ENCODE measurements around the gene ARRDC5.
"Not testable (repeated sequence)": the region's sequence is repeated elsewhere in the genome, so short reads cannot be mapped to it uniquely, and the experiment has no call there.

The ARRDC5 gene

GRCh38 chr19:4902796-4903195 is at the start of gene ARRDC5:
ARRDC5 (minus strand) TSS chr19:4902896; CDS start chr19:4902825, 71 bp downstream.
- Histone ChIP-seq H3K36me3 (ENCODE audit: insufficient read depth, insufficient read length, low read length) (no peaks in the 10 kb centered on the region), H3K4me1 (ENCODE audit: insufficient read depth, insufficient read length) (no peaks in the 10 kb centered on the region), H3K9me3 (ENCODE audit: insufficient read depth, low read length) (no peaks in the 10 kb centered on the region), H3K9ac (ENCODE audit: insufficient read length, low read depth) (no peak within 1 kb of the TSS), H3K4me3 (ENCODE audit: insufficient read length, low read depth) (no peak within 1 kb of the TSS), H3K27me3 (ENCODE audit: insufficient read depth, insufficient read length) (peaks cover 2% of the 10 kb centered on the region)
- DNase-seq (ENCODE audit: low read depth, low spot score), result no peak
- TF ChIP-seq SUZ12 (IDR thresholded peaks at IDR 0.05; ENCODE audit: extremely low read depth, insufficient read depth, insufficient read length), result no peak

- TF ChIP-seq YY1 (IDR thresholded peaks at IDR 0.05; ENCODE audit: insufficient read depth, insufficient read length), result no peak
- no peak for TF ChIP-seq SUZ12 (IDR thresholded peaks at IDR 0.05; ENCODE audit: extremely low read depth, insufficient read depth, insufficient read length)
- TF ChIP-seq ZNF274 (IDR thresholded peaks at IDR 0.05; ENCODE audit: low read depth, low read length), result no peak
- no peak for DNase-seq (ENCODE audit: low read depth, low spot score)
- Histone ChIP-seq H3K4me3 (ENCODE audit: insufficient read length, low read depth) (no peak overlapping the region), H3K36me3 (ENCODE audit: insufficient read depth, insufficient read length, low read length) (peaks cover 91% of the 10 kb centered on the region), H3K9me3 (ENCODE audit: insufficient read depth, low read length) (no peaks in the 10 kb centered on the region), H3K4me1 (ENCODE audit: insufficient read depth, insufficient read length) (no peaks in the 10 kb centered on the region), H3K27me3 (ENCODE audit: insufficient read depth, insufficient read length) (no peaks in the 10 kb centered on the region), H3K9ac (ENCODE audit: insufficient read length, low read depth) (no peak overlapping the region)
Observed at GRCh38 chr19:4951656-4952055, 49.0 kb upstream of the ARRDC5 start.

GRCh38 chr19:4950650-4951049 is 48.0 kb upstream of the ARRDC5 start:
- H3K4me1 ChIP-seq (ENCODE audit: insufficient read depth, insufficient read length); H3K4me3 ChIP-seq (ENCODE audit: insufficient read length, low read depth); H3K27me3 ChIP-seq (ENCODE audit: insufficient read depth, insufficient read length); DNase-seq (ENCODE audit: low read depth, low spot score); H3K9me3 ChIP-seq (ENCODE audit: insufficient read depth, low read length); H3K9ac ChIP-seq (ENCODE audit: insufficient read length, low read depth): not testable (repeated sequence)
- peaks cover 91% of the 10 kb centered on the region for H3K36me3 ChIP-seq (ENCODE audit: insufficient read depth, insufficient read length, low read length)

- H3K4me1 ChIP-seq (ENCODE audit: insufficient read depth, insufficient read length); H3K27me3 ChIP-seq (ENCODE audit: insufficient read depth, insufficient read length); H3K9ac ChIP-seq (ENCODE audit: insufficient read length, low read depth); DNase-seq (ENCODE audit: low read depth, low spot score); H3K4me3 ChIP-seq (ENCODE audit: insufficient read length, low read depth); H3K9me3 ChIP-seq (ENCODE audit: insufficient read depth, low read length): not testable (repeated sequence)
- H3K36me3 ChIP-seq (ENCODE audit: insufficient read depth, insufficient read length, low read length), result peaks cover 81% of the 10 kb centered on the region
Observed at GRCh38 chr19:4941638-4942169, 39.0 kb upstream of the ARRDC5 start.

- Histone ChIP-seq H3K36me3 (ENCODE audit: insufficient read depth, insufficient read length, low read length) (peaks cover 83% of the 10 kb centered on the region), H3K9me3 (ENCODE audit: insufficient read depth, low read length) (no peaks in the 10 kb centered on the region), H3K9ac (ENCODE audit: insufficient read length, low read depth) (no peak overlapping the region), H3K4me3 (ENCODE audit: insufficient read length, low read depth) (no peak overlapping the region), H3K4me1 (ENCODE audit: insufficient read depth, insufficient read length) (peaks cover 7% of the 10 kb centered on the region), H3K27me3 (ENCODE audit: insufficient read depth, insufficient read length) (no peaks in the 10 kb centered on the region)
- TF ChIP-seq SUZ12 (IDR thresholded peaks at IDR 0.05; ENCODE audit: extremely low read depth, insufficient read depth, insufficient read length), result no peak
- TF ChIP-seq ZNF274 (IDR thresholded peaks at IDR 0.05; ENCODE audit: low read depth, low read length), result no peak
- no peak for TF ChIP-seq YY1 (IDR thresholded peaks at IDR 0.05; ENCODE audit: insufficient read depth, insufficient read length)
- DNase-seq (ENCODE audit: low read depth, low spot score), result no peak
Observed at GRCh38 chr19:4939466-4939865, 36.8 kb upstream of the ARRDC5 start.

- peaks cover 84% of the 10 kb centered on the region for H3K36me3 ChIP-seq (ENCODE audit: insufficient read depth, insufficient read length, low read length)
- DNase-seq (ENCODE audit: low read depth, low spot score); H3K4me1 ChIP-seq (ENCODE audit: insufficient read depth, insufficient read length); H3K27me3 ChIP-seq (ENCODE audit: insufficient read depth, insufficient read length); H3K9ac ChIP-seq (ENCODE audit: insufficient read length, low read depth); H3K4me3 ChIP-seq (ENCODE audit: insufficient read length, low read depth); H3K9me3 ChIP-seq (ENCODE audit: insufficient read depth, low read length): not testable (repeated sequence)
Observed at GRCh38 chr19:4938461-4938860, 35.8 kb upstream of the ARRDC5 start.

- Histone ChIP-seq H3K9me3 (ENCODE audit: insufficient read depth, low read length) (no peaks in the 10 kb centered on the region), H3K4me1 (ENCODE audit: insufficient read depth, insufficient read length) (peaks cover 7% of the 10 kb centered on the region), H3K9ac (ENCODE audit: insufficient read length, low read depth) (no peak overlapping the region), H3K27me3 (ENCODE audit: insufficient read depth, insufficient read length) (no peaks in the 10 kb centered on the region), H3K4me3 (ENCODE audit: insufficient read length, low read depth) (no peak overlapping the region), H3K36me3 (ENCODE audit: insufficient read depth, insufficient read length, low read length) (peaks cover 86% of the 10 kb centered on the region)
- no peak for DNase-seq (ENCODE audit: low read depth, low spot score)
- no peak for TF ChIP-seq ZNF274 (IDR thresholded peaks at IDR 0.05; ENCODE audit: low read depth, low read length)
Observed at GRCh38 chr19:4937060-4937459, 34.4 kb upstream of the ARRDC5 start.

GRCh38 chr19:4935444-4935843 is 32.7 kb upstream of the ARRDC5 start:
- no peaks in the 10 kb centered on the region for H3K9me3 ChIP-seq (ENCODE audit: insufficient read depth, low read length)
- H3K9ac ChIP-seq (ENCODE audit: insufficient read length, low read depth), result no peak overlapping the region
- no peak for DNase-seq (ENCODE audit: low read depth, low spot score)
- H3K4me1 ChIP-seq (ENCODE audit: insufficient read depth, insufficient read length), result peaks cover 7% of the 10 kb centered on the region
- TF ChIP-seq ZNF274 (IDR thresholded peaks at IDR 0.05; ENCODE audit: low read depth, low read length) (no peak), YY1 (IDR thresholded peaks at IDR 0.05; ENCODE audit: insufficient read depth, insufficient read length) (no peak), SUZ12 (IDR thresholded peaks at IDR 0.05; ENCODE audit: extremely low read depth, insufficient read depth, insufficient read length) (no peak)
- H3K4me3 ChIP-seq (ENCODE audit: insufficient read length, low read depth), result no peak overlapping the region
- H3K36me3 ChIP-seq (ENCODE audit: insufficient read depth, insufficient read length, low read length), result peaks cover 83% of the 10 kb centered on the region
- no peaks in the 10 kb centered on the region for H3K27me3 ChIP-seq (ENCODE audit: insufficient read depth, insufficient read length)
